Transverse colon (tissue), 4 donors: ENCODE results near the gene ZNF516. TPM values are rescaled to one million over a fixed set of nuclear protein-coding genes. Genes with fewer than 3 reads are reported as not detected.

Experiments used
- DNase-seq: peaks from one replicate; pipeline ENCODE4 v3.0.0-alpha.2; 2019
- H3K27ac ChIP-seq, 4 donors: fragments of 200-600 bp; sonication (generic); 2 replicates each; pipeline ENCODE4 v1.5.1; 2016 to 2018; ENCODE audit warnings: inconsistent platforms in 4 of 4
- H3K27me3 ChIP-seq: fragments of 200-600 bp; sonication (generic); 2 replicates; pipeline ENCODE4 v1.5.1; 2017; ENCODE audit warnings: inconsistent platforms
- H3K36me3 ChIP-seq, 4 donors: fragments of 200-600 bp; sonication (generic); 2 replicates each; pipeline ENCODE4 v1.5.1; 2017 to 2019; ENCODE audit warnings: inconsistent platforms in 4 of 4
- H3K4me1 ChIP-seq, 4 donors: fragments of 200-600 bp; sonication (generic); 2 replicates each; pipeline ENCODE4 v1.5.1; 2017 to 2020; ENCODE audit warnings: inconsistent platforms in 4 of 4
- H3K4me3 ChIP-seq, 4 donors: fragments of 200-600 bp; sonication (generic); 1 replicate in 1 of 4; 2 replicates in 3 of 4; pipeline versions ENCODE4 v1.5.1 to v1.6.1; 2017 to 2019; ENCODE audit warnings: inconsistent platforms in 4 of 4
- H3K9me3 ChIP-seq, 2 donors: fragments of 200-600 bp; sonication (generic); 2 replicates each; pipeline ENCODE4 v1.5.1; 2017 to 2019; ENCODE audit warnings: inconsistent platforms in 2 of 2
- CTCF ChIP-seq, 5 experiments: fragments of 200-600 bp in 3 of 5; fragments of 450-650 bp in 2 of 5; sonication (generic) in 3 of 5; IDR thresholded peaks; 1 replicate in 2 of 5; 2 replicates in 3 of 5; pipeline ENCODE4 v1.5.1; 2016 to 2017; ENCODE audit warnings: antibody characterized with exemption in 5 of 5, inconsistent platforms in 3 of 5, mild to moderate bottlenecking in 2 of 5, moderate library complexity in 1 of 5
- EP300 ChIP-seq: sonication (generic); formaldehyde crosslinking; IDR thresholded peaks from one replicate; pipeline ENCODE4 v1.6.1; 2017; ENCODE audit warnings: antibody characterized with exemption, low read depth
- POLR2A ChIP-seq: fragments of 450-650 bp; IDR thresholded peaks from one replicate; pipeline ENCODE4 v1.6.1; 2016; ENCODE audit warnings: antibody characterized with exemption, mild to moderate bottlenecking, moderate library complexity
- POLR2AphosphoS5 ChIP-seq, 3 donors: sonication (generic); formaldehyde crosslinking; IDR thresholded peaks; one replicate each; pipeline ENCODE4 v1.6.1; 2016; ENCODE audit warnings: antibody characterized with exemption in 3 of 3
- WGBS, 2 donors: methylation state at CpG; one replicate each; pipeline ENCODE4 v1.1.5; 2018; ENCODE audit warnings: low coverage in 1 of 2; 5-methylcytosine and 5-hydroxymethylcytosine counted together
- in situ Hi-C, 4 donors: fragments of 200-750 bp; cut with MboI; loops; one replicate each; pipeline versions ENCODE4 v1.15.0 to v1.15.1; 2017; ENCODE audit warnings: low sequenced_read_pairs in 3 of 4, low pct_ligation_motif_present in 1 of 4, low pct_unique_long_range_greater_than_20kb in 1 of 4
- intact Hi-C: fragments of 100-400 bp; cut with DNase I; formaldehyde crosslinking; loops from one replicate; pipeline ENCODE4 v1.15.1; 2023; ENCODE audit warnings: low total_unique reads
- total RNA-seq, 4 donors: library from RNA; depleted of rRNA; stranded (reverse); fragments of >200 nt; gene quantifications; one replicate each; pipeline ENCODE4 v1.1.0, GENCODE V29; 2016

Gene ZNF516
- total RNA-seq, 4 donors from 2014 or later: 19.4 to 37.8 (median 26.7) TPM

- no peak overlapping the region for H3K4me3 ChIP-seq
- no peaks in the 10 kb centered on the region for H3K36me3 ChIP-seq
- H3K27ac ChIP-seq: no peak overlapping the region
- H3K4me1 ChIP-seq: peaks cover 0 to 15% (median 3%) of the 10 kb centered on the region in 4 donors
- DNase-seq: no peak
- no peak for TF ChIP-seq EP300
- TF ChIP-seq POLR2A: no peak
- no peak for TF ChIP-seq CTCF (IDR thresholded peaks at IDR 0.05)
- no peak for TF ChIP-seq POLR2AphosphoS5 (IDR thresholded peaks at IDR 0.05)
- 94 to 100% methylated on average over 2 to 23 of the region's 23 CpGs for WGBS, 2 donors
- intact Hi-C loops: no loop called here
- H3K9me3 ChIP-seq: no peaks in the 10 kb centered on the region
- in situ Hi-C loops: no loop called here
- no peaks in the 10 kb centered on the region for H3K27me3 ChIP-seq
Measured at GRCh38 chr18:76465630-76466409, 29.2 kb downstream of the ZNF516 start.

GRCh38 chr18:76464281-76465259 is 30.5 kb downstream of the ZNF516 start:
- intact Hi-C loops (no loop called here), in situ Hi-C loops (no loop called here)
- WGBS, 2 donors: 92% methylated on average over 8 to 19 of the region's 19 CpGs
- no peak for TF ChIP-seq EP300
- TF ChIP-seq CTCF (IDR thresholded peaks at IDR 0.05): no peak
- no peak for TF ChIP-seq POLR2AphosphoS5 (IDR thresholded peaks at IDR 0.05)
- no peak for TF ChIP-seq POLR2A
- H3K4me1 ChIP-seq: peaks cover 0 to 18% (median 6%) of the 10 kb centered on the region in 4 donors
- no peak for DNase-seq
- no peak overlapping the region for H3K27ac ChIP-seq
- no peaks in the 10 kb centered on the region for H3K9me3 ChIP-seq
- no peak overlapping the region for H3K4me3 ChIP-seq
- H3K27me3 ChIP-seq: no peaks in the 10 kb centered on the region
- no peaks in the 10 kb centered on the region for H3K36me3 ChIP-seq

GRCh38 chr18:76463872-76464271 is 31.2 kb downstream of the ZNF516 start:
- H3K9me3 ChIP-seq: no peaks in the 10 kb centered on the region
- peaks cover 0 to 22% (median 6%) of the 10 kb centered on the region in 4 donors for H3K4me1 ChIP-seq
- TF ChIP-seq EP300 (no peak), POLR2A (no peak), CTCF (IDR thresholded peaks at IDR 0.05) (no peak), POLR2AphosphoS5 (IDR thresholded peaks at IDR 0.05) (no peak)
- no peak overlapping the region for H3K27ac ChIP-seq
- no peak for DNase-seq
- H3K36me3 ChIP-seq: no peaks in the 10 kb centered on the region
- no peak overlapping the region for H3K4me3 ChIP-seq
- in situ Hi-C loops: no loop called here
- no peaks in the 10 kb centered on the region for H3K27me3 ChIP-seq
- 92 to 95% methylated on average over 14 of the region's 14 CpGs for WGBS, 2 donors
- intact Hi-C loops: no loop called here

GRCh38 chr18:76463358-76463757 is 31.7 kb downstream of the ZNF516 start:
- in situ Hi-C loops: no loop called here
- H3K9me3 ChIP-seq: no peaks in the 10 kb centered on the region
- H3K36me3 ChIP-seq: no peaks in the 10 kb centered on the region
- peaks cover 0 to 22% (median 6%) of the 10 kb centered on the region in 4 donors for H3K4me1 ChIP-seq
- H3K4me3 ChIP-seq: no peak overlapping the region
- WGBS, 2 donors: 92 to 100% methylated on average over 4 to 18 of the region's 18 CpGs
- TF ChIP-seq EP300 (no peak), POLR2AphosphoS5 (IDR thresholded peaks at IDR 0.05) (no peak), CTCF (IDR thresholded peaks at IDR 0.05) (no peak), POLR2A (no peak)
- DNase-seq: no peak
- no peaks in the 10 kb centered on the region for H3K27me3 ChIP-seq
- H3K27ac ChIP-seq: no peak overlapping the region
- intact Hi-C loops: no loop called here
